Activated naive CD8-positive, alpha-beta T cell treated with anti-CD3 and anti-CD28 coated beads, Interleukin-2, amount 10 ng/mL, durations not matched to agents 7 days and 5 days (primary cell): ENCODE data around the gene ATRAID. TPM values are rescaled to one million over a fixed set of nuclear protein-coding genes. Genes with fewer than 3 reads are reported as not detected.
A peak's percentile ranks its signal among the peaks of the same experiment; 100 is the strongest.
"Not testable (repeated sequence)": the region's sequence is repeated elsewhere in the genome, so short reads cannot be mapped to it uniquely, and the experiment has no call there.

ENCODE experiments used
- ATAC-seq: fragments of 150-1000 bp; cut with Tn5 transposase; one replicate; pipeline ENCODE4 v1.10.0; 2021; ENCODE audit warnings: low read depth, moderate library complexity
- POLR2A ChIA-PET: fragments of 350-600 bp; sonication (Branson Sonifier 250); formaldehyde crosslinking; loops from one replicate; lab custom pipeline; 2021; ENCODE audit warnings: antibody characterized with exemption; lab: Charles Lee
- DNase-seq: peaks from one replicate; pipeline ENCODE4 v3.0.0; 2021
- H3K27ac Mint-ChIP-seq: one replicate; pipeline ENCODE4 v1.8.0; 2022; ENCODE audit warnings: mild to moderate bottlenecking, mixed read lengths
- H3K27me3 Mint-ChIP-seq: one replicate; pipeline ENCODE4 v1.8.0; 2022; ENCODE audit warnings: mild to moderate bottlenecking, moderate library complexity, mixed read lengths
- H3K36me3 Mint-ChIP-seq: one replicate; pipeline ENCODE4 v1.8.0; 2021; ENCODE audit warnings: mild to moderate bottlenecking, mixed read lengths
- H3K4me1 Mint-ChIP-seq: one replicate; pipeline ENCODE4 v1.8.0; 2021; ENCODE audit warnings: mixed read lengths
- H3K4me3 Mint-ChIP-seq: one replicate; pipeline ENCODE4 v1.8.0; 2022; ENCODE audit warnings: mild to moderate bottlenecking, moderate library complexity, mixed read lengths
- H3K9me3 Mint-ChIP-seq: one replicate; pipeline ENCODE4 v1.8.0; 2021; ENCODE audit warnings: mixed read lengths
- total RNA-seq, 2 experiments: library from RNA; stranded (reverse); gene quantifications; one replicate each; pipeline ENCODE4 v1.2.3, GENCODE V29; 2021

Gene ATRAID
- total RNA-seq, 2 experiments from 2014 or later, result 74.9 to 84.6 TPM

DNA sequence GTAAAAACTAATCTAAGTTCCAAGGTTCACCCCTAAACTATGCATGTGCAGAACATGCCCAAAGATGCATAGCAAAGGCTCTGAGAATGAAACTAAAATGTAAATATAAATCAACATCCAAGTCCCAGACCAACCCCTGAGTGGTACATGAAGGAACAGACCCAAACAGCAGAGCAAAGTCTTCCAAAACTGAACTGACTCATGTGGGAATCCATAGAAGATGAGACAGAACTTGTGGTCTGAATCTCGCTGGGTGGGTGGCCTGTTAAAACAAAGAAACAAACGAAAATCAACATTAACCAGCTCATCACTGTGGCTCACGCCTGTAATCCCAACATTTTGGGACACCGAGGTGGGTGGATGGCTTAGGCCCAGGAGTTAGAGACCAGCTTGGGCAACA, 29.5 kb upstream of the ATRAID start:
- Mint-ChIP-seq H3K4me1 (no peaks in the 10 kb centered on the region), H3K36me3 (no peaks in the 10 kb centered on the region), H3K27me3 (peaks cover 66% of the 10 kb centered on the region), H3K4me3 (no peak overlapping the region), H3K9me3 (no peaks in the 10 kb centered on the region), H3K27ac (no peak overlapping the region)
- no peak for DNase-seq
- no peak for ATAC-seq
- POLR2A ChIA-PET, result no interaction called here

DNA sequence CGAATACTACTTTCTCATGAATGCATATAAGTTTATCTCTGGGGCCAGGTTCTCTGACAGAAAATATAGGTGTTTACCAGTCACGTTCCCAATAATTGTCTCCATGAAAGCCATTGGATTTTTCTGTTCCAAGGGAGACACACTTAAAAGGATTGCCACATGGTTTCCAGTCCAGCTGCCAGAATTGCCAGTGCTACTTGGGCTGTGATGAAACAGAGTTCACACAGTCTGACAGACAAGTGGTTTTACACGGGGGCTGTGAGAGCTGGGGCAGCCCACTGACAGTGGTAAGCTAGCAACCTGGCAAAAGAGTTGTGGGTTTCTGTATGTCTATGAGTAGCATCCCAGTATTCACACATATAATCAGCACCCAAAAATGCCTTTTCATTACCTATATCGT, 27.7 kb upstream of the ATRAID start:
- H3K4me3 Mint-ChIP-seq, result no peak overlapping the region
- H3K36me3 Mint-ChIP-seq, result no peaks in the 10 kb centered on the region
- peaks cover 55% of the 10 kb centered on the region for H3K27me3 Mint-ChIP-seq
- H3K27ac Mint-ChIP-seq, result no peak overlapping the region
- POLR2A ChIA-PET, result no interaction called here
- H3K9me3 Mint-ChIP-seq, result no peaks in the 10 kb centered on the region
- no peaks in the 10 kb centered on the region for H3K4me1 Mint-ChIP-seq
- DNase-seq (no peak), ATAC-seq (no peak)

DNA sequence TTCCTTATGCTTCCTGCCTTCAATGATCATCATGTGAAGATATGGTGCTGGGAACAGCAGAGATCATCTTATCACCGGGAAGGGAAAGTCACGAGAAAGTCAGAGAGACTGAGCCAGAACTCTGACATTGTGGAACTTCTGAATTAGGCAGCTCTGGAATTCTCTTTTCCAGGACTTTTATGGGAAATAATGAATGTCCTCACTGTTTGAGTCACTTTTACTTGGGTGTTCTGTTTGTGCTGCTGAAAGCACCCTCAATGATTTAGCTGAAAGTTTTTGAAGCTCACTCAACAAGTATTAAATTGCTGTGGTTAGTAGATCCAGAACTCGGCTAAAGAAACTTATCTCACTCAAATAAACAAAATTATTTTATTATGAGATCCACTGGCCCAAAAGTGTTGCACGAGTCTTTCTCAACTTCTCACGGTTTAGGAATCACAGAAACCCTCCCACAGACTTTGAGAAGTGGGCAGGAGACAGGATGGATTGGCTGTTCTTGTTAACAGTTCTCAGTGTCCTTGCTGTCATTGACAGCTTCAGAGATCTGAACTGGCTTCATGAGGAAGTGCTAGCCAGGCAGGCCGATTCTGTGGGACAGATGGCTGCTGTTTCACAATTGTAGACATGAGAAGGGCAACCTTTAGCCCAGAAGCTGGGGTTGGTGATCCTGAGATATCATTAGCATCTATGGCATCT, 26.4 kb upstream of the ATRAID start:
- no peak for DNase-seq
- Mint-ChIP-seq H3K4me1 (no peaks in the 10 kb centered on the region), H3K27me3 (peaks cover 48% of the 10 kb centered on the region), H3K9me3 (no peaks in the 10 kb centered on the region), H3K4me3 (no peak overlapping the region), H3K27ac (no peak overlapping the region), H3K36me3 (no peaks in the 10 kb centered on the region)
- POLR2A ChIA-PET, result no interaction called here
- ATAC-seq, result no peak

DNA sequence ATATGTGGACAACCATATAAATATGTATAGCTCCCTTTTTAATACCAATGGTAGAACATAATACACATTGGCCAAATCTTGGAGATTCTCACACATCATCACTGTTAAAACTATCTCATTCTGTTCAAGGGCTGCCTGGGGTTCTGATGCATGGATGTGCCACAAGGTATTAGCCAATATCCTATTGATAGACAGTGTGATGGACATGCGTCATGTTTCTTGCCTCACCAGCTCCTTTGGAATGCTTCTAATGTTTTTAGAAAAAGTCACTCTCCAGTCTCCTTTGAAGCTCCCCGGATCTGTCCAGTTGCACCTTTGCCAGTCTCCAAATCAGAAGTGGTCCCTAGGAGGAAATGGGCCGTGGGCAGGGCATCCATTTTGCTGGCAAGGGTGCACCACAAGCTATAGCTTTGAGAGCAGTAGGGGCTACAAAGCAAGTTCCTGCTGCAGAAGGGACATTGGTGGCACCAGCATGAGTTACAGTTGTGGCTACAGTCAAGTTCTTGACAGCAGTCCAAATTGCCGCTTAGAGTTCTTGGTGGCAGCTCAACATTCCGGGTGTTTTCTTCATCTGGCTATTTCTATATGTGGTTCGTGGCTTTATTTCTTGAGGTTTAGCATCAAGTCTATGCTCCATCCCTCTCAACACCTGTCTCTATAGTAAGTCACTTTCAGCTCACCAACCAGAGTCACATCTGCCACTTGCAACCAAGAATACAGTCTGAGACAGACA, 25.1 kb upstream of the ATRAID start:
- H3K4me1 Mint-ChIP-seq, result no peaks in the 10 kb centered on the region
- no peak overlapping the region for H3K27ac Mint-ChIP-seq
- no peak for ATAC-seq
- H3K36me3 Mint-ChIP-seq, result no peaks in the 10 kb centered on the region
- POLR2A ChIA-PET, result interaction anchor here (0.7 kb wide), 1 partner anchor 738 kb away, joined by 5 read pairs; no protein-coding TSS in a partner anchor
- H3K4me3 Mint-ChIP-seq, result no peak overlapping the region
- DNase-seq, result no peak
- peaks cover 36% of the 10 kb centered on the region for H3K27me3 Mint-ChIP-seq
- no peaks in the 10 kb centered on the region for H3K9me3 Mint-ChIP-seq

DNA sequence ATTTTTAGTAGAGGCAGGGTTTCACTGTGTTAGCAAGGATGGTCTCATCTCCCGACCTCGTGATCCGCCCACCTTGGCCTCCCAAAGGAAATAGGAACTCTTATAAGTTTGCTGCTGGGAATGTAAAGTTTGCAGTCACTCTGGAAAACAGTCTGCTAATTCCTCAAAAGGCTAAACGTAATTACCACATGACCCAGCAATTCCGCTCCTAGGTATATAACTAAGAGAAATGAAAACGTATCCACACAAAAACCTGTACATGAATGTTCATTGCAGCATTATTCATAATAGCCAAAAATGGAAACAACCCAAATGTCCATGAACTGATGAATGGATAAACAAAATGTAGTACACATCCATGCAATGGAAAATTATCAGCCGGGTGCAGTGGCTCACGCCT, 21.9 kb upstream of the ATRAID start:
- H3K4me3 Mint-ChIP-seq, result no peak overlapping the region
- H3K27me3 Mint-ChIP-seq, result peaks cover 22% of the 10 kb centered on the region
- DNase-seq (no peak), ATAC-seq (no peak)
- H3K9me3 Mint-ChIP-seq, result no peaks in the 10 kb centered on the region
- no peaks in the 10 kb centered on the region for H3K36me3 Mint-ChIP-seq
- POLR2A ChIA-PET, result interaction anchor here (0.7 kb wide), 1 partner anchor 171 kb away, joined by 3 read pairs; no protein-coding TSS in a partner anchor
- no peaks in the 10 kb centered on the region for H3K4me1 Mint-ChIP-seq
- no peak overlapping the region for H3K27ac Mint-ChIP-seq

DNA sequence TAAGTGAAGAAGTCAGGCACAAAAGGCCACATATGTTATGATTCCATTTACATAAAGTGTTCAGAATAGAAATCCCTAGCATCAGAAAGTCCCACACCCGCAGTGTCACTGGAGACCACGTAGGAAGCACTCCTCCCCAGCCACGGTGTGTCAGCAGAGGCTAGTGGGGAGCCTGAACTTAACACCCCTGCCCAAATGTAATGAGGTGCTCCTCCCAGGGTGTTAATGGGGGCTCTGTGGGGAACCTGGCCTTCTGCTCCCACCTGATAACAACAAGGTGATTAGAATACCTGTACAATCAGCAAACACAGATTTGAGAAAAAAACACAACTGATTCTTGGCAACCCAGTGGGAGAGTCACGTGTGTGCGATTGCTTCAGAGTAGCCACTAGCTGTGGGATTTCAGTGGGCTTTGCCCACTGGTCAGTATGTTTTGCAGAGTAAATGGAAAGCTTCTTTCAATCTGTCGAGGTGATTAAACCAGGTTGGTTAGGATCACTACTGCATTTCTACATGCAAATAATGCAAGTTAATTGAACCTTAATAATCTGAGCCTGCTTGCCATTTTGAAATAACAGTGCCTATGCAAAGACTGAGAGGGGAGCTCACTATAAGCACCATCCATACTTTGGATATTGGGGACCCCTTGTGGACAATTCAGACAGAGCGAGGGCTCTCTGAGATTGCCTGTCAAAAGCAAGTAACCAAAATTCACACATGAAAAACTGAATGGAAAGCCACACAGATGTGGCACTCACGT, 20.6 kb upstream of the ATRAID start:
- Mint-ChIP-seq H3K27ac (no peak overlapping the region), H3K27me3 (peaks cover 16% of the 10 kb centered on the region), H3K9me3 (no peaks in the 10 kb centered on the region), H3K4me3 (no peak overlapping the region), H3K4me1 (no peaks in the 10 kb centered on the region), H3K36me3 (no peaks in the 10 kb centered on the region)
- POLR2A ChIA-PET, result no interaction called here
- no peak for DNase-seq
- ATAC-seq, result peak; percentile 95

GRCh38 chr2:27194538-27195354, 17.1 kb upstream of the ATRAID start:
- H3K36me3 Mint-ChIP-seq, result no peaks in the 10 kb centered on the region
- no peak for DNase-seq
- no peak for ATAC-seq
- peaks cover 8% of the 10 kb centered on the region for H3K27me3 Mint-ChIP-seq
- POLR2A ChIA-PET, result no interaction called here
- no peak overlapping the region for H3K27ac Mint-ChIP-seq
- H3K4me1 Mint-ChIP-seq, result no peaks in the 10 kb centered on the region
- no peaks in the 10 kb centered on the region for H3K9me3 Mint-ChIP-seq
- no peak overlapping the region for H3K4me3 Mint-ChIP-seq

GRCh38 chr2:27195799-27196198, 16.0 kb upstream of the ATRAID start:
- H3K4me3 Mint-ChIP-seq, H3K27ac Mint-ChIP-seq, H3K27me3 Mint-ChIP-seq, POLR2A ChIA-PET, H3K36me3 Mint-ChIP-seq, H3K4me1 Mint-ChIP-seq, H3K9me3 Mint-ChIP-seq, ATAC-seq, DNase-seq: not testable (repeated sequence)

DNA sequence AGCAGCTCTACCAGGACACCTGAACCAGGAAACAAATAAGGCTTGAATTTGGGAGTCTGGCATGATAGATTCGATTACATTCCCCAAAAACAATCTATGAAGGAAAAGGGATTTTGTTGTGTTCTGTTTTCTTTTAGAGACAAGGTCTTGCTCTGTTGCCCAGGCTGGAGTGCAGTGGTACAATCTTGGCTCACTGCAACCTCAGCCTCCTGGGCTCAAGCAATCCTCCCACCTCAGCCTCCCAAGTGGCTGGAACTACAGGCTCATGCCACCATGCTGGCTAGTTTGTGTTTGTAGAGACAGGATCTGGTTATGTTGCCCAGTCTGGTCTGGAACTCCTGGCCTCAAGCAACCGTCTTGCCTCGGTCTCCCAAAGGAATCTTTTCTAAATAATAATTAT, 13.8 kb upstream of the ATRAID start:
- H3K36me3 Mint-ChIP-seq, H3K4me3 Mint-ChIP-seq, H3K4me1 Mint-ChIP-seq, DNase-seq, H3K27me3 Mint-ChIP-seq, H3K9me3 Mint-ChIP-seq, ATAC-seq, POLR2A ChIA-PET, H3K27ac Mint-ChIP-seq: not testable (repeated sequence)

DNA sequence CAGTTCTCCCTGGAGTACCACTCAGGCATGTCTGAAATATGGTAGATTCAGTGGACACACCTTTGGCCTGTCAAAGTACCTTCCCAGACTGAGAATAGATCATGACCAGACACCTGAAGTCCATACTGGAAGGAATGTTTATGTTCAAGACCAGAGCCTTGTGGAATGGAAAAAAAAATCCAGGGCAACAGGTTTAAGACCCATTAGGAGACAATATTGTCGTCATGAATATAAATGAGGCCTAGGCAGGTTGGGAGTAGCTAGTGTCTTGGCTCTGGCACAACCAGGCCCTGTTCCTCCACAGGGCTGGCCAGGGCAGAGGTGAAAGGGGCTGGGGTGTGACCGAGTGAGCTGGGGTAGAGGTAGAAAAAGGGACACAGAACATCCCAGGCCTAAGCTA, 13.2 kb upstream of the ATRAID start:
- DNase-seq (no peak), ATAC-seq (no peak)
- Mint-ChIP-seq H3K9me3 (no peaks in the 10 kb centered on the region), H3K27ac (no peak overlapping the region), H3K4me1 (no peaks in the 10 kb centered on the region), H3K27me3 (no peaks in the 10 kb centered on the region), H3K4me3 (no peak overlapping the region), H3K36me3 (no peaks in the 10 kb centered on the region)
- POLR2A ChIA-PET, result no interaction called here

GRCh38 chr2:27199241-27199640, 12.6 kb upstream of the ATRAID start:
- ATAC-seq, result no peak
- Mint-ChIP-seq H3K36me3 (no peaks in the 10 kb centered on the region), H3K9me3 (no peaks in the 10 kb centered on the region), H3K4me3 (no peak overlapping the region), H3K4me1 (no peaks in the 10 kb centered on the region), H3K27ac (no peak overlapping the region), H3K27me3 (no peaks in the 10 kb centered on the region)
- POLR2A ChIA-PET, result no interaction called here
- no peak for DNase-seq

DNA sequence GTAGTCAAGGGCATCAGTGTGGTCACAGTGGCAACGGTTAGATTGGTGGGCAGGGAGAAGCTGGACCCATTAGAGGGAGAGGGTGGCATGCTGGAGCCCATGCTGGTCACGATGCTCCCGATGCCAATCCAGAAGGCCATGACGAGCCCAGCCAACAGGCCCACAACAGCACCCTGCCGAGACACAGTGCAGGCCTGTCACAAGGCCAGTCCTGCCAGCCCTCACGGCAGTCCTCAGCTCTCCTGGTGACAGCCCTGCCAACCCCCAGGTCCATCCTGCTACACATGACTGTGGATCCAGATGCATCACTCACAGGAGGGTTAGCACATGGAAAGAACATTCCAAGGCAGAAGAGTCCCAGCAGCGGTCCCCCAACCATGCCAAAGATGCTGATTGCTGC, 10.2 kb upstream of the ATRAID start:
- ATAC-seq, result no peak
- POLR2A ChIA-PET, result no interaction called here
- Mint-ChIP-seq H3K9me3 (no peaks in the 10 kb centered on the region), H3K4me3 (no peak overlapping the region), H3K27ac (peak overlapping the region; percentile 13), H3K36me3 (peaks cover 6% of the 10 kb centered on the region), H3K4me1 (peaks cover 13% of the 10 kb centered on the region), H3K27me3 (no peaks in the 10 kb centered on the region)
- no peak for DNase-seq

- Mint-ChIP-seq H3K9me3 (no peaks in the 10 kb centered on the region), H3K27me3 (no peaks in the 10 kb centered on the region), H3K36me3 (peaks cover 8% of the 10 kb centered on the region), H3K4me3 (no peak overlapping the region), H3K27ac (no peak overlapping the region), H3K4me1 (peaks cover 13% of the 10 kb centered on the region)
- ATAC-seq (no peak), DNase-seq (no peak)
- POLR2A ChIA-PET, result interaction anchor here (0.6 kb wide), 1 partner anchor 1073 kb away, joined by 3 read pairs; no protein-coding TSS in a partner anchor
These were observed 9.0 kb upstream of the ATRAID start for GRCh38 chr2:27202854-27203253.
